ENCODE measurements around the gene GATD1. TPM values are rescaled to one million over a fixed set of nuclear protein-coding genes. Genes with fewer than 3 reads are reported as not detected.

The GATD1 gene
- total and polyA plus RNA-seq, 9 of the 15 experiments (the other 6 are each of a cell fraction or from before 2014, with no cell fraction given), result 2.8 to 144 (median 36.9) TPM

DNA sequence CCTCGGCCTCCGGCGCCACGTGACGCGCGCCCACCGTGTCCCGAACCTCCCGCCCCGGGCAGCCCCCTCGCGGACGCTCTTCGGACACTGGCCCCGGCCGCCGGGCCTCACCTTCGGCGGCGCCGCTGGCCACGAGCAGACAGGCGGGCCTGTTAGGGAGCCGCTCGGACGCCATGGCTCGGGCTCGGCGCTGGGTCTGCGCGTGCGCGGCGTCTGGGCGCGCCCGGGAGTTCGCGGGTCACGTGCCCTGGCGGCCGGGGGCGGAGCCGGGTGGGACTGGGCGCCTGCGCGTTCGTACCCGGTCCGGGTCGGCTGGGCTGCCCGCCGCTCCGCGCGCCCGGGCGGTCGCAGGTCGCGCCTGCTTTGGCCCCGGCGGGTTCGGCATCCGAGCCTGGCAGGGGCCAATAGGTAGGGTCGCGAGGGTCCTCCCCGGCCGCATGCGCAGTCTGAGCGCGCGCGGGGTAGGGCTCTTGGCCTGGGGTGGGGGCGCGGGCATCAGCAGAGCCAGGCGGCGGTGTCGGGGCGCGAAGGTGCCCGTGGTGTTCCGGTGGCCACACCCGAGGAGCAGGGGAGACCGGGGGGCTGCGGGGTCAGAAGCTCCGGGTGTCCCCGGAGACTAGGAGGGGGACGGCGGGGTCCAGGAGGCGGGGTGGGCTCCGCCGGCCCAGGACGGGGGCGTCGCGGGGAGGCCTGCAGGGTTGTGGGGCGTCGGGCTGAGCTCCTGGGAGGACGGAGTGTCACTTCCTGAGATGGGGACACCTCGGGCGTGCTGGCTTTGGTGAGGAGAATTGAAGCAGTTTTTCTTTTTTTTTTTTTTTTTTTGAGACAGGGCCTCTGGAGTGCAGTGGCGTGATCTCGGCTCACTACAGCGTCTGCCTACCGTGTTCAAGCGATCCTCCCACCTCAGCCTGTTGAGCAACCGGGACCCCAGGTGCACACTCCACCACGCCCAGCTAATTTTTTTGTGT, at the start of gene GATD1 (continued):
- no peak for TF ChIP-seq FOSL1 (tag; conservative IDR thresholded peaks at IDR 0.05)
- peak; percentile 63 for TF ChIP-seq CCNT2 (IDR thresholded peaks at IDR 0.05; ENCODE audit: borderline replicate concordance, extremely low read depth, insufficient read length, low read depth, low read length)
- TF ChIP-seq MYBL2 (IDR thresholded peaks at IDR 0.05; ENCODE audit: low read depth), result no peak
- no peak for TF ChIP-seq MYBL2 (CRISPR knock-in tag; IDR thresholded peaks at IDR 0.05; ENCODE audit: borderline replicate concordance)
- no peak for TF ChIP-seq ETV5 (CRISPR knock-in tag; IDR thresholded peaks at IDR 0.05; ENCODE audit: low read depth)
- no peak; the same call in 1 of the 2 replicates for TF ChIP-seq CEBPG (CRISPR knock-in tag; IDR thresholded peaks at IDR 0.05)
- TF ChIP-seq CEBPG (tag; conservative IDR thresholded peaks at IDR 0.05 in 1 of 2, IDR thresholded peaks at IDR 0.05 in 1 of 2), result no peak
- TF ChIP-seq MAFK (IDR thresholded peaks at IDR 0.05; ENCODE audit: low read length), result no peak
- TF ChIP-seq ETV1 (tag; conservative IDR thresholded peaks at IDR 0.05; ENCODE audit: low read depth), result no peak
- TF ChIP-seq TAF1 (IDR thresholded peaks at IDR 0.05; ENCODE audit: control insufficient read depth, extremely low read depth, insufficient read depth, low read length, severe bottlenecking), result peak; percentile 84
- TF ChIP-seq NR4A1 (CRISPR knock-in tag; IDR thresholded peaks at IDR 0.05), result no peak
- no peak for TF ChIP-seq NR4A1 (tag; IDR thresholded peaks at IDR 0.05)
- TF ChIP-seq TAF7 (tag; IDR thresholded peaks at IDR 0.05), result no peak
- no peak for TF ChIP-seq NR2C2 (CRISPR knock-in tag; IDR thresholded peaks at IDR 0.05)
- TF ChIP-seq NR2C2 (tag; IDR thresholded peaks at IDR 0.05), result peak; percentile 56; the same call in 1 of the 2 replicates
- no peak for TF ChIP-seq NCOA6 (IDR thresholded peaks at IDR 0.05)
- TF ChIP-seq ZFX (CRISPR knock-in tag; IDR thresholded peaks at IDR 0.05), result peak; percentile 58; the same call in 1 of the 2 replicates
- TF ChIP-seq, protein P1, sequence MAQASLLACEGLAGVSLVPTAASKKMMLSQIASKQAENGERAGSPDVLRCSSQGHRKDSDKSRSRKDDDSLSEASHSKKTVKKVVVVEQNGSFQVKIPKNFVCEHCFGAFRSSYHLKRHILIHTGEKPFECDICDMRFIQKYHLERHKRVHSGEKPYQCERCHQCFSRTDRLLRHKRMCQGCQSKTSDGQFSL (CRISPR knock-in tag; IDR thresholded peaks at IDR 0.05), result no peak
- TF ChIP-seq, protein P1 (tag; IDR thresholded peaks at IDR 0.05), result no peak
- no peak for TF ChIP-seq DACH1 (IDR thresholded peaks at IDR 0.05; ENCODE audit: partially characterized antibody)
- no peak for TF ChIP-seq BCL6 (CRISPR knock-in tag; IDR thresholded peaks at IDR 0.05)
- TF ChIP-seq KDM2B (CRISPR knock-in tag; IDR thresholded peaks at IDR 0.05), result no peak
- no peak for TF ChIP-seq ZNF143 (CRISPR knock-in tag; IDR thresholded peaks at IDR 0.05)
- no peak for TF ChIP-seq ZNF830 (CRISPR knock-in tag; IDR thresholded peaks at IDR 0.05)
- no peak for TF ChIP-seq JUNB (CRISPR knock-in tag; conservative IDR thresholded peaks at IDR 0.05)
- no peak for TF ChIP-seq CAMTA2 (CRISPR knock-in tag; conservative IDR thresholded peaks at IDR 0.05)
- TF ChIP-seq NR1H2 (CRISPR knock-in tag; IDR thresholded peaks at IDR 0.05), result 0 out of 2 replicates have a peak, but pooled peaks have one; percentile 1
- no peak for TF ChIP-seq ETV6 (IDR thresholded peaks at IDR 0.05; ENCODE audit: borderline replicate concordance in 1 of 2, low read depth in 2 of 2, low read length in 1 of 2)
- no peak for TF ChIP-seq ETV6 (CRISPR knock-in tag; IDR thresholded peaks at IDR 0.05; ENCODE audit: borderline replicate concordance)
- no peak for TF ChIP-seq KAT2B (IDR thresholded peaks at IDR 0.05; ENCODE audit: low read depth, low read length)
- TF ChIP-seq ZFP1 (CRISPR knock-in tag; IDR thresholded peaks at IDR 0.05), result no peak

All from K562 (cell line).